OCI-LY1 (cell line): ENCODE measurements around the gene TAF3.

Experiments
- H2AFZ ChIP-seq: fragments of 200-600 bp; sonication (generic), shearing (Covaris generic); 2 replicates; pipeline ENCODE4 v1.6.0; 2014; ENCODE audit warnings: antibody characterized with exemption, mild to moderate bottlenecking, low read length
- H3F3A ChIP-seq: fragments of 200-600 bp; sonication (generic), shearing (Covaris generic); 2 replicates; pipeline ENCODE4 v1.6.0; 2014; ENCODE audit warnings: mild to moderate bottlenecking, antibody characterized with exemption, low read length, moderate library complexity; ENCODE audit not compliant: insufficient read depth
- H3K27ac ChIP-seq: fragments of 200-600 bp; sonication (generic); 2 replicates; pipeline ENCODE4 v1.5.1; 2014; ENCODE audit warnings: low read length, mixed run types, mild to moderate bottlenecking, low read depth; ENCODE audit not compliant: poor library complexity, severe bottlenecking
- H3K27me3 ChIP-seq: fragments of 200-600 bp; sonication (generic); 2 replicates; pipeline ENCODE4 v1.6.0; 2014; ENCODE audit warnings: antibody characterized with exemption, mild to moderate bottlenecking, low read length, moderate library complexity; ENCODE audit not compliant: insufficient read depth
- H3K36me3 ChIP-seq: fragments of 200-600 bp; sonication (generic); 2 replicates; pipeline ENCODE4 v1.6.1; 2014; ENCODE audit warnings: mild to moderate bottlenecking, antibody characterized with exemption, low read length, moderate library complexity, mixed read lengths; ENCODE audit not compliant: insufficient read depth
- H3K4me1 ChIP-seq: fragments of 200-600 bp; sonication (generic); 2 replicates; pipeline ENCODE4 v1.5.1; 2014; ENCODE audit warnings: mild to moderate bottlenecking, low read length, moderate library complexity; ENCODE audit not compliant: insufficient read depth, severe bottlenecking
- H3K4me2 ChIP-seq: fragments of 200-600 bp; sonication (generic), shearing (Covaris generic); 2 replicates; pipeline ENCODE4 v1.6.1; 2014; ENCODE audit warnings: low read length
- H3K4me3 ChIP-seq: fragments of 200-600 bp; sonication (generic); 2 replicates; pipeline ENCODE4 v1.5.1; 2014; ENCODE audit warnings: low read length, low read depth, mild to moderate bottlenecking, mixed read lengths; ENCODE audit not compliant: poor library complexity, severe bottlenecking
- H3K79me2 ChIP-seq: fragments of 200-600 bp; shearing (Covaris generic); 2 replicates; pipeline ENCODE4 v1.6.1; 2016; ENCODE audit warnings: mixed run types, low read length, mixed read lengths; ENCODE audit not compliant: insufficient read depth
- H3K9ac ChIP-seq: fragments of 200-600 bp; sonication (generic), shearing (Covaris generic); 2 replicates; pipeline ENCODE4 v1.6.1; 2014; ENCODE audit warnings: mild to moderate bottlenecking, low read length, mixed read lengths
- H3K9me2 ChIP-seq: fragments of 200-600 bp; sonication (generic), shearing (Covaris generic); 2 replicates; pipeline ENCODE4 v1.6.1; 2014; ENCODE audit warnings: low read depth, mild to moderate bottlenecking, low read length, mixed read lengths
- H3K9me3 ChIP-seq: fragments of 200-600 bp; shearing (Covaris generic); 2 replicates; pipeline ENCODE4 v1.6.1; 2014; ENCODE audit warnings: low read length, mixed read lengths
- H4K20me1 ChIP-seq: fragments of 200-600 bp; sonication (generic), shearing (Covaris generic); 2 replicates; pipeline ENCODE4 v1.6.0; 2016; ENCODE audit warnings: mild to moderate bottlenecking, low read length; ENCODE audit not compliant: insufficient read depth
- EZH2 ChIP-seq: fragments of 200-600 bp; sonication (generic), shearing (Covaris generic); IDR thresholded peaks from 2 replicates; pipeline ENCODE4 v1.8.0; 2017; ENCODE audit warnings: borderline replicate concordance, mixed run types, mild to moderate bottlenecking, antibody characterized with exemption, low read length, moderate library complexity, mixed read lengths
- TF ChIP-seq, protein P1 (sequence below): fragments of 200-600 bp; sonication (generic), shearing (Covaris generic); IDR thresholded peaks from 2 replicates; pipeline ENCODE4 v1.5.1; 2017; ENCODE audit warnings: mild to moderate bottlenecking, antibody characterized with exemption, low read length, moderate library complexity, mixed read lengths

Gene TAF3

DNA sequence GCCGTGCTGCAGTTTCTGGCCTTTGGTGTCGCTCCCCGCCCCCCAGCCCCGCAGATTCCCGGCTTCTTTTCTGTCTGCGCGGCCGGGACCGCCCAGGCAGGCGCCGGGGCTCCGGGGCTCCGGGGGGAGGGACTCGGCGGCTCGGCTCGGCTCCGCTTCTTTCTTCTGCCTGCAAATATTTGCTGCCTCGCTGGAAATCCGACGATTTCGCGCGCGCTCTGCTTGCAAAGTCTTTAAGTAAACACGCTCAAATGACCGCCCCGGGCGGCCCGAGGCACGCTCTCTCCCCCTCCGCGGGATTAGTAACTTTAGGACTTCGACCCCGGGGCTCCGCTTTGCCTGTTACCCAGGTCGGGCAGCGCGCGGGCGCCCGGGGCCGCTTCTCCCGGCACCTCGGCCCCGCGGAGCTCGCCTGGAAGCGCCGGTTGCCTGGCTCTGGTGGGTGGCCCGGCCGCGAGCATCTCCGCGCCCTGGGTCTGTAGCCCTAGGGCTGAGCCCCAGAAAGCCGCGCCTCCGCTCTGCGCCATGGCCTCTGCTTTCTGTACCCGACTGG is 232.3 kb downstream of the TAF3 start:
- Histone ChIP-seq H3K27ac (no peak overlapping the region), H3K4me3 (no peak overlapping the region), H3F3A (no peaks in the 10 kb centered on the region), H3K79me2 (no peaks in the 10 kb centered on the region), H3K4me1 (no peaks in the 10 kb centered on the region), H4K20me1 (no peaks in the 10 kb centered on the region), H3K9ac (no peak overlapping the region), H3K9me2 (no peaks in the 10 kb centered on the region), H3K4me2 (no peak overlapping the region), H3K36me3 (no peaks in the 10 kb centered on the region), H2AFZ (no peak overlapping the region), H3K27me3 (no peaks in the 10 kb centered on the region), H3K9me3 (no peaks in the 10 kb centered on the region)
- TF ChIP-seq, protein P1, sequence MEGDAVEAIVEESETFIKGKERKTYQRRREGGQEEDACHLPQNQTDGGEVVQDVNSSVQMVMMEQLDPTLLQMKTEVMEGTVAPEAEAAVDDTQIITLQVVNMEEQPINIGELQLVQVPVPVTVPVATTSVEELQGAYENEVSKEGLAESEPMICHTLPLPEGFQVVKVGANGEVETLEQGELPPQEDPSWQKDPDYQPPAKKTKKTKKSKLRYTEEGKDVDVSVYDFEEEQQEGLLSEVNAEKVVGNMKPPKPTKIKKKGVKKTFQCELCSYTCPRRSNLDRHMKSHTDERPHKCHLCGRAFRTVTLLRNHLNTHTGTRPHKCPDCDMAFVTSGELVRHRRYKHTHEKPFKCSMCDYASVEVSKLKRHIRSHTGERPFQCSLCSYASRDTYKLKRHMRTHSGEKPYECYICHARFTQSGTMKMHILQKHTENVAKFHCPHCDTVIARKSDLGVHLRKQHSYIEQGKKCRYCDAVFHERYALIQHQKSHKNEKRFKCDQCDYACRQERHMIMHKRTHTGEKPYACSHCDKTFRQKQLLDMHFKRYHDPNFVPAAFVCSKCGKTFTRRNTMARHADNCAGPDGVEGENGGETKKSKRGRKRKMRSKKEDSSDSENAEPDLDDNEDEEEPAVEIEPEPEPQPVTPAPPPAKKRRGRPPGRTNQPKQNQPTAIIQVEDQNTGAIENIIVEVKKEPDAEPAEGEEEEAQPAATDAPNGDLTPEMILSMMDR: no peak
- no peak for TF ChIP-seq EZH2

DNA sequence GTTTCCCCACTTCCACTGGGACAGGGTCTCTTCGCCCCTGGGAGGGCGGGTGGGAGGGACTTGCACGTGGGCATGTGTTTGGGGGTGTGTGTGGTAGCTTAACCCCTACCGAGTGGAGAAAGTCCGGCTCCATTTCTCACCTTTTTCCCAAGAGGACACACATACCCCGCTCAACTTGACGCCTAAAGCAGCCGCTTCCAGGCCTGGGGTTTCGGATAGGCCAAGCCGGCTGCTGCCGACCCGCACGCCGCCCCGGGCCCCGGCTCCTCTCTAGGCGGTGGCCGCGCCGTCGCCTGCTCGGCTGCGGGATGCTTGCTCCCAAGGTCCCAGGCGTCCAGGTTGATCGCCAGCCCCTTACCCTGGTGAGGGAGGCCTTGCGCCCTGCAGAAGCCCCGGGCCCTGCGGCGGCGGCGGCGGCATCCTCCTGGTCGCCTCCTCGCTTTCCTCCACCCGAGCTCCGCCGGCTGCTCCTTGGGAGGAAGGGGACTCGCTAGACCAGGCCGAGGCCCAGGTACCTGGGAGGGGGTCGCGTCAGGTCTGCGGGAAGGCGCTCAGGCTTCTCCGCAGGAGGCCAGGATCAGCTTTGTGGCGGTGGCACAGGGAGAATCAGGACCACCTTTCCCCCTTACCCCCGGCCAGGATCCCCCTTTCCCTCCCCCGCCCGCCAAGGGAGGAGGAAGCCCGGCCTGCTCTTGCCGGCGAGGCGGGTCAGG is 233.0 kb downstream of the TAF3 start:
- no peaks in the 10 kb centered on the region for H3K4me1 ChIP-seq
- H4K20me1 ChIP-seq: no peaks in the 10 kb centered on the region
- H3K79me2 ChIP-seq: no peaks in the 10 kb centered on the region
- H3K9ac ChIP-seq: no peak overlapping the region
- TF ChIP-seq EZH2: no peak
- H3K27ac ChIP-seq: no peak overlapping the region
- no peaks in the 10 kb centered on the region for H3K9me3 ChIP-seq
- no peak overlapping the region for H3K4me3 ChIP-seq
- no peak overlapping the region for H2AFZ ChIP-seq
- H3K27me3 ChIP-seq: no peaks in the 10 kb centered on the region
- no peaks in the 10 kb centered on the region for H3K9me2 ChIP-seq
- H3K36me3 ChIP-seq: no peaks in the 10 kb centered on the region
- no peak overlapping the region for H3K4me2 ChIP-seq
- no peaks in the 10 kb centered on the region for H3F3A ChIP-seq

DNA sequence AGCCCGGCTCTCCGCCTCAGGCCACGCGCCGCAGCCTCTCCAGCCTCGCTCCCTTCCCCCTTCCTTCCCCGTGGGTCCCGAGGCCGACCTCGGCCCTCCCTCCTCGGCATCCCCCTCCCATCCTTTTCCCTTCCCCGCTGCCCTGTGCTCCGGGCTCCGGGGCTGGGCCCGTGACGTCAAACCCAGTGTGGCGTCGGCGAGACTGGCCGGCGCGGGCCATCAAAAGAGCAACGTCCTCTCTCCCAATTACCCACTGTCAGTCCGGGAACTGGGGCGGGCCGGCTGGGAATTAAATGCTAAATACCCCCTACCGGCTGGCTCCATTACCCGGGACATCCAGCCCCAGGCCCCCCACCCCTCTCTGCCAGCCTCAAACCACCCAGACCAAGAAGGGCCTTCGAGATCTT is 233.5 kb downstream of the TAF3 start:
- Histone ChIP-seq H3K9me2 (no peaks in the 10 kb centered on the region), H3K79me2 (no peaks in the 10 kb centered on the region), H2AFZ (no peak overlapping the region), H3K4me2 (no peak overlapping the region), H3K4me3 (no peak overlapping the region), H3K27ac (no peak overlapping the region), H3F3A (no peaks in the 10 kb centered on the region), H3K4me1 (no peaks in the 10 kb centered on the region), H4K20me1 (no peaks in the 10 kb centered on the region), H3K9me3 (no peaks in the 10 kb centered on the region), H3K9ac (no peak overlapping the region), H3K36me3 (no peaks in the 10 kb centered on the region), H3K27me3 (no peaks in the 10 kb centered on the region)
- TF ChIP-seq, protein P1: no peak
